ENCODE measurements around the gene PRUNE1.
A peak's percentile ranks its signal among the peaks of the same experiment; 100 is the strongest.

PRUNE1 gene

DNA sequence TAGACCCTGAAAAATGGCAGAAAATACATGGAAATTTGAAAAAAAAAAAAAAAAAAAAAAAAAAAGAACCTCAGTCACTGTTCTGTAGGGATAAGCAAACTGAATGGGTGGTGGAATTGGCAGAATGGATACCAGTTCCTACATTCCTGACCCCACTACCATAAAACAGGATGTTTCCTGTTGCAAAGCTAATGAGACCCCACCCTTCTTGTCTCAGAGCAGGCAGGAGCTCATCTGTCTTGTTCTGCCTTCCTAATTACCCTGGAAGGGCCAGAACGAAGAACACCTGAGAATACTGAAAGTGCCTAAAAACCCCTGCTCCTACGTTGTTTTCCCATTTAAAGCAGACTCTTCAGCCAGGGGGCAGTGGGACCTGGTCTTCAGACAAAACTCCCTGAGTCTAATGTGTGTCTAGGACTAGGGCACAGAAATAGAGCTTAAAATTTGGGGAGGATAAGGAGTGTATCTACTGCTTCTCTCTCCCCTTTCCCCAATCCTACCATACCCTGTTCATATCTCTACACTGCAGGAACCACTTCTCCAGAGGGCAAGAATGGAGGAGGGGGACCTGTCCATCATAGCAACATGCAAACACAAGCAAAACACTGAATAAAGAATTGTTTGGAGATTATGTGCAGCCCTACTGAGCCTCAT is 43.2 kb downstream of the PRUNE1 start:
- Histone ChIP-seq H3K27ac (ENCODE audit: low read length) (no peak overlapping the region), H3K4me3 (ENCODE audit: low read length in 2 of 2) (no peak overlapping the region)

GRCh38 chr1:151054971-151055547 is 46.8 kb downstream of the PRUNE1 start:
- Histone ChIP-seq H3K27ac (ENCODE audit: low read length) (peak overlapping the region; percentile 91), H3K4me3 (ENCODE audit: low read length in 2 of 2) (no peak overlapping the region)

More for the DNA sequence above, 43.2 kb downstream of the PRUNE1 start:
- peaks cover 38 to 39% of the 10 kb centered on the region in 2 donors for H3K36me3 ChIP-seq (ENCODE audit: control insufficient read depth in 2 of 2, insufficient read depth in 2 of 2, low read length in 2 of 2)
- no peaks in the 10 kb centered on the region for H3K9me3 ChIP-seq (ENCODE audit: control insufficient read depth in 2 of 2, low read length in 2 of 2)
- peaks cover 29% of the 10 kb centered on the region for H3K4me1 ChIP-seq (ENCODE audit: control insufficient read depth, insufficient read depth, low read length)
- no peaks in the 10 kb centered on the region for H3K27me3 ChIP-seq (ENCODE audit: control insufficient read depth in 1 of 2, insufficient read depth in 2 of 2, low read length in 2 of 2)
- no peak overlapping the region for H3K9ac ChIP-seq (ENCODE audit: low read length in 2 of 2)

DNA sequence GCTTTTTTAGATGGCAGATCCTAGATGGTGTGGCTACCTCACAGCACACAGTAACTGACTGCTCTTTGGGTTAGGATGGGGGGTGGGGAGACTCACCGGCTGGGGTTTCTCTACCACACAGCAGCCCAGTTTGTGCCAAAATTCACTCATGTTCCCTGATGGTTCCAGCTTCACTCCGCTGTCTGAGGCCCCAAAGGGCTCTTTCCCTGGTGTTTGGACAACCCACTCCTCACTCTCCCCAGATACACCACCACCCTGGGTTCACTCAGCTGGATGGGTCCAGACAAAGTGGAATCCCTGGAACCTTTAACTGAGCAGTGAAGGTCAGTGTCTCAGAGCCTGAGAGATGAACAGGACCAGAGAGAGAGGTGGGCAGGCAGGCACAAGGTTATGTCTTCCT is 47.3 kb downstream of the PRUNE1 start:
- Histone ChIP-seq H3K9me3 (ENCODE audit: control insufficient read depth in 2 of 2, low read length in 2 of 2) (no peaks in the 10 kb centered on the region), H3K27me3 (ENCODE audit: control insufficient read depth in 1 of 2, insufficient read depth in 2 of 2, low read length in 2 of 2) (no peaks in the 10 kb centered on the region), H3K27ac (ENCODE audit: low read length) (peak overlapping the region; percentile 91), H3K4me1 (ENCODE audit: control insufficient read depth, insufficient read depth, low read length) (peaks cover 40% of the 10 kb centered on the region), H3K4me3 (ENCODE audit: low read length in 2 of 2) (no peak overlapping the region), H3K9ac (ENCODE audit: low read length in 2 of 2) (peak overlapping the region; percentile 21 to 36), H3K36me3 (ENCODE audit: control insufficient read depth in 2 of 2, insufficient read depth in 2 of 2, low read length in 2 of 2) (peaks cover 37 to 43% of the 10 kb centered on the region in 2 donors)

More at GRCh38 chr1:151054971-151055547, 46.8 kb downstream of the PRUNE1 start:
- H3K9ac ChIP-seq (ENCODE audit: low read length in 2 of 2) = peak overlapping the region in 1 of 2 donors; percentile 36
- no peaks in the 10 kb centered on the region for H3K9me3 ChIP-seq (ENCODE audit: control insufficient read depth in 2 of 2, low read length in 2 of 2)
- H3K36me3 ChIP-seq (ENCODE audit: control insufficient read depth in 2 of 2, insufficient read depth in 2 of 2, low read length in 2 of 2) = peaks cover 39 to 43% of the 10 kb centered on the region in 2 donors
- peaks cover 38% of the 10 kb centered on the region for H3K4me1 ChIP-seq (ENCODE audit: control insufficient read depth, insufficient read depth, low read length)
- H3K27me3 ChIP-seq (ENCODE audit: control insufficient read depth in 1 of 2, insufficient read depth in 2 of 2, low read length in 2 of 2) = no peaks in the 10 kb centered on the region

GRCh38 chr1:151056149-151056548 is 47.9 kb downstream of the PRUNE1 start:
- peaks cover 36 to 43% of the 10 kb centered on the region in 2 donors for H3K36me3 ChIP-seq (ENCODE audit: control insufficient read depth in 2 of 2, insufficient read depth in 2 of 2, low read length in 2 of 2)
- H3K4me3 ChIP-seq (ENCODE audit: low read length in 2 of 2) = no peak overlapping the region
- peak overlapping the region; percentile 91 for H3K27ac ChIP-seq (ENCODE audit: low read length)
- peaks cover 43% of the 10 kb centered on the region for H3K4me1 ChIP-seq (ENCODE audit: control insufficient read depth, insufficient read depth, low read length)
- H3K27me3 ChIP-seq (ENCODE audit: control insufficient read depth in 1 of 2, insufficient read depth in 2 of 2, low read length in 2 of 2) = no peaks in the 10 kb centered on the region
- peak overlapping the region; percentile 21 to 42 for H3K9ac ChIP-seq (ENCODE audit: low read length in 2 of 2)
- H3K9me3 ChIP-seq (ENCODE audit: control insufficient read depth in 2 of 2, low read length in 2 of 2) = no peaks in the 10 kb centered on the region

- Histone ChIP-seq H3K9ac (ENCODE audit: low read length in 2 of 2) (peak overlapping the region; percentile 94 to 98), H3K36me3 (ENCODE audit: control insufficient read depth in 2 of 2, insufficient read depth in 2 of 2, low read length in 2 of 2) (peaks cover 23 to 27% of the 10 kb centered on the region in 2 donors), H3K4me1 (ENCODE audit: control insufficient read depth, insufficient read depth, low read length) (peaks cover 45% of the 10 kb centered on the region), H3K27ac (ENCODE audit: low read length) (peak overlapping the region; percentile 91), H3K9me3 (ENCODE audit: control insufficient read depth in 2 of 2, low read length in 2 of 2) (no peaks in the 10 kb centered on the region), H3K27me3 (ENCODE audit: control insufficient read depth in 1 of 2, insufficient read depth in 2 of 2, low read length in 2 of 2) (no peaks in the 10 kb centered on the region), H3K4me3 (ENCODE audit: low read length in 2 of 2) (peak overlapping the region; percentile 97 to 98)
Measured at GRCh38 chr1:151058692-151059091, 50.4 kb downstream of the PRUNE1 start.

- H3K9ac ChIP-seq (ENCODE audit: low read length in 2 of 2) = peak within 1 kb of the TSS; percentile 94 to 98
- peak within 1 kb of the TSS; percentile 91 for H3K27ac ChIP-seq (ENCODE audit: low read length)
- peaks cover 19 to 22% of the 10 kb centered on the region in 2 donors for H3K36me3 ChIP-seq (ENCODE audit: control insufficient read depth in 2 of 2, insufficient read depth in 2 of 2, low read length in 2 of 2)
- no peaks in the 10 kb centered on the region for H3K9me3 ChIP-seq (ENCODE audit: control insufficient read depth in 2 of 2, low read length in 2 of 2)
- no peaks in the 10 kb centered on the region for H3K27me3 ChIP-seq (ENCODE audit: control insufficient read depth in 1 of 2, insufficient read depth in 2 of 2, low read length in 2 of 2)
- peaks cover 45% of the 10 kb centered on the region for H3K4me1 ChIP-seq (ENCODE audit: control insufficient read depth, insufficient read depth, low read length)
- H3K4me3 ChIP-seq (ENCODE audit: low read length in 2 of 2) = peak within 1 kb of the TSS; percentile 97 to 98
Measured at GRCh38 chr1:151059109-151060006, 51.1 kb downstream of the PRUNE1 start, which contains the start of gene CDC42SE1. Gene CDC42SE1 (minus strand): TSS chr1:151059622. CDS start chr1:151055730, 3,892 bp downstream.

DNA sequence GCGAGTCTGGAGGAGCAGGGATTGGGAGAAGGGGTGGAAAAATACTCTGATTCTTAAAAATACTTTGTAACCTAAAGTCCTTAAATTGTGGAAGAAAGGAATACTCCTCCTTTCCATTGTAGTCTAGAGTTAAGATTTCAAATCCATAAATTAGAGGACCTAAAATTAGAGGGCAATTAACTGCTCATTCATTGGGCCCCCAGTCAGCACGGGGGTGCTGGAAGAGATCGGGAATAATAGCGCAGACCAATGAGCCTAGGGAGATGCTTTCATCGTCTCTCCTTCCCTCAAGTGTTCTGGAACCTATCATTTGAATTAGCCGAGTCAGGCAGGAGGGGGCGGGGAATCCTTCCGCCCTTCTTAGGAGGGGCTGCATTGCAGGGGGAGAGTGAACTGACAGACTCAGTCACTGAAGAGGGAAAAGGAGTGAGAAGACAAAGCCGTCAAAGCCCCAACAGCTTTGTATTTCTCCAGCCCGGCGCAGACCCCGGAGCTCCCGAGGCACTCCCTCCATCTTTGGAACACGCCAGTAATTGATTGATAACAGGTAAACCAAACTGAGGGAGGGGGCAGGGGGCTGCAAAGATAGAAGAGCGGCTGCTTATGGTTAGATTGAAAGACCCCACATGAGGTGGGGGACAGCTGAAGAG is 51.9 kb downstream of the PRUNE1 start, which contains the start of gene MLLT11:
TSS of gene MLLT11 (plus strand) at position 391 of the 650 bp plus-strand sequence. CDS start 6,828 bp downstream, outside the sequence.
- Histone ChIP-seq H3K9ac (ENCODE audit: low read length in 2 of 2) (peak within 1 kb of the TSS; percentile 94 to 98), H3K4me1 (ENCODE audit: control insufficient read depth, insufficient read depth, low read length) (peaks cover 45% of the 10 kb centered on the region), H3K4me3 (ENCODE audit: low read length in 2 of 2) (peak within 1 kb of the TSS; percentile 97 to 98), H3K9me3 (ENCODE audit: control insufficient read depth in 2 of 2, low read length in 2 of 2) (no peaks in the 10 kb centered on the region), H3K27ac (ENCODE audit: low read length) (peak within 1 kb of the TSS; percentile 91), H3K36me3 (ENCODE audit: control insufficient read depth in 2 of 2, insufficient read depth in 2 of 2, low read length in 2 of 2) (peaks cover 11 to 17% of the 10 kb centered on the region in 2 donors), H3K27me3 (ENCODE audit: control insufficient read depth in 1 of 2, insufficient read depth in 2 of 2, low read length in 2 of 2) (no peaks in the 10 kb centered on the region)

GRCh38 chr1:151060657-151061421 is 52.6 kb downstream of the PRUNE1 start:
- no peaks in the 10 kb centered on the region for H3K27me3 ChIP-seq (ENCODE audit: control insufficient read depth in 1 of 2, insufficient read depth in 2 of 2, low read length in 2 of 2)
- H3K27ac ChIP-seq (ENCODE audit: low read length) = peak overlapping the region; percentile 91
- no peaks in the 10 kb centered on the region for H3K9me3 ChIP-seq (ENCODE audit: control insufficient read depth in 2 of 2, low read length in 2 of 2)
- peak overlapping the region; percentile 97 to 98 for H3K4me3 ChIP-seq (ENCODE audit: low read length in 2 of 2)
- H3K36me3 ChIP-seq (ENCODE audit: control insufficient read depth in 2 of 2, insufficient read depth in 2 of 2, low read length in 2 of 2) = peaks cover 4 to 10% of the 10 kb centered on the region in 2 donors
- H3K4me1 ChIP-seq (ENCODE audit: control insufficient read depth, insufficient read depth, low read length) = peaks cover 39% of the 10 kb centered on the region
- peak overlapping the region; percentile 94 to 98 for H3K9ac ChIP-seq (ENCODE audit: low read length in 2 of 2)

GRCh38 chr1:151061704-151062103 is 53.5 kb downstream of the PRUNE1 start:
- Histone ChIP-seq H3K36me3 (ENCODE audit: control insufficient read depth in 2 of 2, insufficient read depth in 2 of 2, low read length in 2 of 2) (peaks cover 0 to 2% of the 10 kb centered on the region in 2 donors), H3K9me3 (ENCODE audit: control insufficient read depth in 2 of 2, low read length in 2 of 2) (no peaks in the 10 kb centered on the region), H3K4me3 (ENCODE audit: low read length in 2 of 2) (no peak overlapping the region), H3K4me1 (ENCODE audit: control insufficient read depth, insufficient read depth, low read length) (peaks cover 30% of the 10 kb centered on the region), H3K27me3 (ENCODE audit: control insufficient read depth in 1 of 2, insufficient read depth in 2 of 2, low read length in 2 of 2) (no peaks in the 10 kb centered on the region), H3K27ac (ENCODE audit: low read length) (no peak overlapping the region), H3K9ac (ENCODE audit: low read length in 2 of 2) (peak overlapping the region in 1 of 2 donors; percentile 20)
